ENCODE measurements around the gene AKR1C4. TPM values are rescaled to one million over a fixed set of nuclear protein-coding genes. Genes with fewer than 3 reads are reported as not detected.
A peak's percentile ranks its signal among the peaks of the same experiment; 100 is the strongest.

AKR1C4 gene
- total and polyA plus RNA-seq, 4 donors: 3.2 to 260 (median 129) TPM

- Histone ChIP-seq H3K9ac (ENCODE audit: low read depth in 1 of 2, low read length in 2 of 2) (peak overlapping the region in 1 of 2 donors; percentile 88), H3K9me3 (ENCODE audit: control insufficient read depth in 4 of 4, low read length in 3 of 4) (no peaks in the 10 kb centered on the region), H3K4me1 (ENCODE audit: control insufficient read depth in 4 of 4, insufficient read depth in 4 of 4, low read length in 3 of 4) (peaks cover 3 to 46% (median 24%) of the 10 kb centered on the region in 4 donors), H3K27ac (ENCODE audit: low read depth in 1 of 2, low read length in 2 of 2) (peak overlapping the region; percentile 71 to 91), H3K4me3 (ENCODE audit: low read depth in 1 of 3, low read length in 3 of 3) (peak overlapping the region in 1 of 3 donors; percentile 71), H3K36me3 (ENCODE audit: control insufficient read depth in 4 of 4, insufficient read depth in 3 of 4, low read depth in 1 of 4, low read length in 3 of 4) (peaks cover 0 to 6% (median 0%) of the 10 kb centered on the region in 4 donors), H3K27me3 (ENCODE audit: control insufficient read depth in 4 of 4, insufficient read depth in 4 of 4, low read length in 3 of 4) (no peaks in the 10 kb centered on the region)
- WGBS: 36% methylated on average over 6 of the region's 6 CpGs
- TF ChIP-seq SP1 (IDR thresholded peaks at IDR 0.05) (peak; percentile 94), ATF3 (IDR thresholded peaks at IDR 0.05) (peak; percentile 22), HNF4A (conservative IDR thresholded peaks at IDR 0.05) (peak; percentile 92 to 93), NR2F2 (IDR thresholded peaks at IDR 0.05) (no peak), YY1 (IDR thresholded peaks at IDR 0.05) (no peak), FOXA1 (IDR thresholded peaks at IDR 0.05) (no peak), FOXA2 (IDR thresholded peaks at IDR 0.05) (peak; percentile 27), ZBTB33 (IDR thresholded peaks at IDR 0.05) (peak; percentile 54), EGR1 (IDR thresholded peaks at IDR 0.05; ENCODE audit: low read depth in 2 of 2) (no peak), REST (IDR thresholded peaks at IDR 0.05) (no peak), RAD21 (IDR thresholded peaks at IDR 0.05) (peak in 1 of 2 donors; percentile 35), TAF1 (conservative IDR thresholded peaks at IDR 0.05) (no peak), RXRA (IDR thresholded peaks at IDR 0.05) (peak; percentile 65 to 88), HNF4G (IDR thresholded peaks at IDR 0.05) (peak; percentile 76), GABPA (IDR thresholded peaks at IDR 0.05 in 1 of 2, conservative IDR thresholded peaks at IDR 0.05 in 1 of 2) (no peak), CTCF (IDR thresholded peaks at IDR 0.05; ENCODE audit: low read depth, low read length, missing input control) (no peak), JUND (IDR thresholded peaks at IDR 0.05) (peak; percentile 41 to 50), MAX (IDR thresholded peaks at IDR 0.05) (no peak)
- no peak for DNase-seq (ENCODE audit: low spot score)
Observed at GRCh38 chr10:5195727-5196374, 786 bp upstream of the AKR1C4 start.
